Activated T-cell treated with anti-CD3 and anti-CD28 coated beads for 4 hours (primary cell): ENCODE results near the gene HERC2.
"Not testable (repeated sequence)": the region's sequence is repeated elsewhere in the genome, so short reads cannot be mapped to it uniquely, and the experiment has no call there.

Experiments used
- DNase-seq: peaks from one replicate; pipeline ENCODE4 v3.0.0-alpha.2; 2020

The HERC2 gene

GRCh38 chr15:28273468-28273867 lies 48.5 kb downstream of the HERC2 start:
- DNase-seq, result no peak

- no peak for DNase-seq
These were observed 49.4 kb downstream of the HERC2 start for GRCh38 chr15:28272587-28272986.

GRCh38 chr15:28271697-28272260 lies 50.2 kb downstream of the HERC2 start:
- no peak for DNase-seq

- DNase-seq, result no peak
These were observed 52.9 kb downstream of the HERC2 start for GRCh38 chr15:28269097-28269496.

- DNase-seq, result no peak
These were observed 54.3 kb downstream of the HERC2 start for GRCh38 chr15:28267727-28268126.

GRCh38 chr15:28265334-28266019 lies 56.5 kb downstream of the HERC2 start:
- DNase-seq, result no peak

- no peak for DNase-seq
These were observed 57.8 kb downstream of the HERC2 start for GRCh38 chr15:28264166-28264565.

GRCh38 chr15:28262438-28262837 lies 59.5 kb downstream of the HERC2 start:
- no peak for DNase-seq

GRCh38 chr15:28260722-28261121 lies 61.3 kb downstream of the HERC2 start:
- no peak for DNase-seq

GRCh38 chr15:28260317-28260716 lies 61.7 kb downstream of the HERC2 start:
- no peak for DNase-seq

GRCh38 chr15:28255965-28256364 lies 66.0 kb downstream of the HERC2 start:
- DNase-seq, result no peak

- DNase-seq, result no peak
These were observed 69.1 kb downstream of the HERC2 start for GRCh38 chr15:28252831-28253230.

GRCh38 chr15:28246605-28247004 lies 75.4 kb downstream of the HERC2 start:
- no peak for DNase-seq

GRCh38 chr15:28243901-28244300 lies 78.1 kb downstream of the HERC2 start:
- DNase-seq, result no peak

- DNase-seq, result no peak
These were observed 78.6 kb downstream of the HERC2 start for GRCh38 chr15:28243399-28243798.

- not testable (repeated sequence) for DNase-seq
These were observed 83.7 kb downstream of the HERC2 start for GRCh38 chr15:28238296-28238695.

- not testable (repeated sequence) for DNase-seq
These were observed 90.2 kb downstream of the HERC2 start for GRCh38 chr15:28231743-28232142.

- DNase-seq, result not testable (repeated sequence)
These were observed 90.6 kb downstream of the HERC2 start for GRCh38 chr15:28231336-28231735.

GRCh38 chr15:28228990-28229640 lies 92.9 kb downstream of the HERC2 start:
- DNase-seq, result not testable (repeated sequence)

- no peak for DNase-seq
These were observed 93.9 kb downstream of the HERC2 start for GRCh38 chr15:28228096-28228495.

GRCh38 chr15:28227303-28227702 lies 94.7 kb downstream of the HERC2 start:
- not testable (repeated sequence) for DNase-seq

GRCh38 chr15:28222612-28223011 lies 99.4 kb downstream of the HERC2 start:
- DNase-seq, result not testable (repeated sequence)

- DNase-seq, result not testable (repeated sequence)
These were observed 100.3 kb downstream of the HERC2 start for GRCh38 chr15:28221696-28222095.

GRCh38 chr15:28219116-28219515 lies 102.9 kb downstream of the HERC2 start:
- DNase-seq, result no peak
